OCI-LY1 (cell line): ENCODE data around the gene HPCAL1.

Source experiments
- EZH2 ChIP-seq: fragments of 200-600 bp; sonication (generic), shearing (Covaris generic); IDR thresholded peaks from 2 replicates; pipeline ENCODE4 v1.8.0; 2017; ENCODE audit warnings: borderline replicate concordance, mixed run types, mild to moderate bottlenecking, antibody characterized with exemption, low read length, moderate library complexity, mixed read lengths
- TF ChIP-seq, protein P1 (sequence below): fragments of 200-600 bp; sonication (generic), shearing (Covaris generic); IDR thresholded peaks from 2 replicates; pipeline ENCODE4 v1.5.1; 2017; ENCODE audit warnings: mild to moderate bottlenecking, antibody characterized with exemption, low read length, moderate library complexity, mixed read lengths

DNA sequence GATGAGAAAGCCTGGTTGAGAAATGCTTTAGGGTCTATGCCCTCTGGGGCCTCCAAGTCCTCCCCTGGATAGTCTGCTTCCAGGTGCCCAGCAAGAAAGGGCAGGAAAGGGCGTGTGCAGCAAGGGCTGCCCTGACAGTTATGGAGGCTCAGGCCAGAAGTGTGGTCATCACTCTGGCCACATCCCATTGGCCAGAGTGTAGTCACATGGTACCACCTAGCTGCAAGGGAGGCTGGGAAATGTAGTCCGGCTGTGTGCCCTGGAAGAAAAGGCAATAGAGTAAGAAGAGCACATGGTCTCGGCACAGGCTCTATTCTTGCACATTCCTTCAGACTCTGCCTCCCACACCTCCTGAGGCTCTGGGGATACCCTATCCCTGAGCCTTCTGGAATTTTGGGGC lies 109.7 kb downstream of the HPCAL1 start:
- TF ChIP-seq, protein P1, sequence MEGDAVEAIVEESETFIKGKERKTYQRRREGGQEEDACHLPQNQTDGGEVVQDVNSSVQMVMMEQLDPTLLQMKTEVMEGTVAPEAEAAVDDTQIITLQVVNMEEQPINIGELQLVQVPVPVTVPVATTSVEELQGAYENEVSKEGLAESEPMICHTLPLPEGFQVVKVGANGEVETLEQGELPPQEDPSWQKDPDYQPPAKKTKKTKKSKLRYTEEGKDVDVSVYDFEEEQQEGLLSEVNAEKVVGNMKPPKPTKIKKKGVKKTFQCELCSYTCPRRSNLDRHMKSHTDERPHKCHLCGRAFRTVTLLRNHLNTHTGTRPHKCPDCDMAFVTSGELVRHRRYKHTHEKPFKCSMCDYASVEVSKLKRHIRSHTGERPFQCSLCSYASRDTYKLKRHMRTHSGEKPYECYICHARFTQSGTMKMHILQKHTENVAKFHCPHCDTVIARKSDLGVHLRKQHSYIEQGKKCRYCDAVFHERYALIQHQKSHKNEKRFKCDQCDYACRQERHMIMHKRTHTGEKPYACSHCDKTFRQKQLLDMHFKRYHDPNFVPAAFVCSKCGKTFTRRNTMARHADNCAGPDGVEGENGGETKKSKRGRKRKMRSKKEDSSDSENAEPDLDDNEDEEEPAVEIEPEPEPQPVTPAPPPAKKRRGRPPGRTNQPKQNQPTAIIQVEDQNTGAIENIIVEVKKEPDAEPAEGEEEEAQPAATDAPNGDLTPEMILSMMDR = no peak
- no peak for TF ChIP-seq EZH2
